Common myeloid progenitor, CD34-positive (primary cell): ENCODE results near the gene PABPC1L.

Experiments used
- CTCF ChIA-PET: fragments of 350-600 bp; sonication (Branson Sonifier 250); formaldehyde crosslinking; loops from one replicate; lab custom pipeline; 2021; ENCODE audit warnings: antibody characterized with exemption; lab: Charles Lee
- POLR2A ChIA-PET: fragments of 350-600 bp; sonication (Branson Sonifier 250); formaldehyde crosslinking; loops from one replicate; lab custom pipeline; 2021; ENCODE audit warnings: antibody characterized with exemption; lab: Charles Lee
- DNase-seq, 3 donors: peaks; one replicate each; pipeline versions ENCODE4 v3.0.0 to v3.0.0-alpha.2; 2013
- H3K27ac ChIP-seq, 2 experiments: 1 replicate in 1 of 2; 2 replicates in 1 of 2; pipeline ENCODE4 v1.7.0; 2013; ENCODE audit warnings: inconsistent platforms in 2 of 2, low read length in 2 of 2, mild to moderate bottlenecking in 2 of 2, low read depth in 1 of 2, moderate library complexity in 1 of 2; ENCODE audit not compliant: severe bottlenecking in 2 of 2, insufficient read depth in 1 of 2, poor library complexity in 1 of 2
- H3K27me3 ChIP-seq, 5 experiments: replicated peaks in 2 of 5; 1 replicate in 3 of 5; 2 replicates in 2 of 5; pipeline versions ENCODE4 v1.6.1 to v1.7.0; 2013; ENCODE audit warnings: low read length in 4 of 5, mild to moderate bottlenecking in 2 of 5, moderate library complexity in 2 of 5, inconsistent platforms in 1 of 5; ENCODE audit not compliant: insufficient read depth in 5 of 5, control insufficient read depth in 4 of 5
- H3K36me3 ChIP-seq, 4 experiments: 1 replicate in 2 of 4; 2 replicates in 2 of 4; pipeline versions ENCODE4 v1.6.1 to v1.7.0; 2013; ENCODE audit warnings: low read length in 3 of 4, control low read depth in 1 of 4, mild to moderate bottlenecking in 1 of 4; ENCODE audit not compliant: control insufficient read depth in 4 of 4, insufficient read depth in 4 of 4
- H3K4me1 ChIP-seq, 4 experiments: 1 replicate in 3 of 4; 2 replicates in 1 of 4; pipeline versions ENCODE4 v1.6.1 to v1.7.1; 2013; ENCODE audit warnings: low read length in 3 of 4, mild to moderate bottlenecking in 3 of 4, control low read depth in 1 of 4, inconsistent platforms in 1 of 4, moderate library complexity in 1 of 4; ENCODE audit not compliant: control insufficient read depth in 4 of 4, insufficient read depth in 4 of 4; ENCODE audit errors: control extremely low read depth in 1 of 4
- H3K4me3 ChIP-seq, 7 experiments: 1 replicate in 4 of 7; 2 replicates in 3 of 7; pipeline versions ENCODE4 v1.5.1 to v1.7.0; 2013; ENCODE audit warnings: mild to moderate bottlenecking in 7 of 7, low read length in 6 of 7, moderate library complexity in 6 of 7, inconsistent platforms in 2 of 7, low read depth in 2 of 7, control low read depth in 1 of 7; ENCODE audit not compliant: insufficient read depth in 4 of 7, control insufficient read depth in 1 of 7; ENCODE audit errors: extremely low read depth in 1 of 7
- H3K9me3 ChIP-seq, 5 experiments: 1 replicate in 4 of 5; 2 replicates in 1 of 5; pipeline versions ENCODE4 v1.6.1 to v1.7.1; 2013; ENCODE audit warnings: low read length in 4 of 5, mild to moderate bottlenecking in 2 of 5, inconsistent platforms in 1 of 5, low read depth in 1 of 5, moderate library complexity in 1 of 5; ENCODE audit not compliant: control insufficient read depth in 4 of 5, insufficient read depth in 2 of 5; ENCODE audit errors: control extremely low read depth in 1 of 5
- WGBS: methylation state at CpG from one replicate; pipeline ENCODE4 v1.1.5; 2013; ENCODE audit not compliant: insufficient coverage; 5-methylcytosine and 5-hydroxymethylcytosine counted together

Gene PABPC1L

DNA sequence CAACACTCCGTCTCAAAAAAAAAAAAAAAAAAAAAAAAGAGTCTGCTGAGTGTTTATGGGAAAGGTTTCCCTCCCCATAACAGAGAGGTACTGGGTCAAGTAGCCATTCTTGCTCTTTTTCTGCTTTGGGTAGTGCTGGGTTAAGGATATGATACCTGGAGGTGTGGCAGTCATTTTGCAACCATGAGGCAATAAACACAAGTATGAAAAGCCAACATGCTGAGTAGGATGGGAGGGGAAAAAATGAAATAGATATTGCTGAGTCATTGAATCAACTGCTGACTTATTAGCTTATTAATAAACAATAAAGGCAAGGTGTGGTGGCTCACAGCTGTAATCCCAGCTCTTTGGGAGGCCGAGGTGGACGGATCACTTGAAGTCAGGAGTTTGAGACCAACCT is 52.6 kb downstream of the PABPC1L start:
- Histone ChIP-seq H3K27me3 (no peaks in the 10 kb centered on the region), H3K36me3 (peaks cover 0 to 6% (median 3%) of the 10 kb centered on the region in 4 experiments), H3K27ac (no peak overlapping the region), H3K9me3 (no peaks in the 10 kb centered on the region), H3K4me3 (no peak overlapping the region), H3K4me1 (peaks cover 17 to 53% (median 31%) of the 10 kb centered on the region in 4 experiments)
- DNase-seq = peak in 1 of 3 donors; percentile 12
- ChIA-PET CTCF (interaction anchor here (1.2 kb wide), 1 partner anchor 134 kb away, joined by 3 read pairs; no protein-coding TSS in a partner anchor), POLR2A (no interaction called here)
- no CpG with 5 or more reads among the region's 3 CpGs for WGBS

DNA sequence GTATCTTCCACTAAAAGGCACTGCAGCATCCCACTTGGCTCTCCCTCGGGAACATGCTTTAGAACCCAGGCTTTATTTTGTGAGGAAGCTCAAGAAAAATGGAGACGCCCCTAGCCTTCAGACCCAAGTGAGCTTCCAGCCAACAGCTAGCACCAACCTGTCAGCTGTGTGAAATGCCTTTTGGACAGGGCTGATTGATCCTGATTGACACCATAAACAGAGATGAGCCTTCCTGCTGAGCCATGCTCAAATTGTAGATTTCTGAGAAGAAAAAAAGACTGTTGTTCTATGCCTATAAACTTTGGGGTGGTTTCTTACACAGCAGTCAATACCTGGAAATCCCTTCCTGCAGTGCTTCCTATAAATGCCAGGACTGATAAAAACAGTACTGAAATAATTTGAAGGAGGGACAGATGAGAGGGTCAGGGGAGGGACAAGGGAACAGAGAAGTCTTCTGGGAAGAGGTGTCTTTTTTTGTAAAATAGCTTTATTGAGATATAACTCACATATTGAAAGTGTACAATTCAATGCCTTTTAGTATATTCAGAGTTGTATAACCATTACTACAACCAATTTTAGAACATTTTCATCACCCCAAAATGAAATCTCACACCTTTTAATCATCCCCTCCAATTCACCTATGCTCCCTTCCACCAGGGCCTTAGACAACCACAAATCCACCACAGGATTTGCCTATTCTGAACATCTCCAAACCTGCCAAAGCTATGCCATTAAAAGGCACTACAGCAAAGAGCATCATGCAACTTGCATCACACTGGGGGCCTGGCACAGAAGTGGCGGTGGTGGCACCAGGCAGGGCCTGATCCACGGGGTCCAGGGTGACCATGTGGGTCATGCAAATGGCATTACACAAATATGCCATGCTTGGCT is 53.7 kb downstream of the PABPC1L start:
- H3K36me3 ChIP-seq = no peaks in the 10 kb centered on the region
- H3K4me3 ChIP-seq = no peak overlapping the region
- no peaks in the 10 kb centered on the region for H3K9me3 ChIP-seq
- H3K27me3 ChIP-seq = no peaks in the 10 kb centered on the region
- 97% methylated on average over 4 of the region's 4 CpGs for WGBS
- ChIA-PET CTCF (interaction anchor here (0.8 to 2.6 kb wide), 3 partner anchors 11 to 133 kb away, joined by 3 to 9 read pairs (median 4); no protein-coding TSS in a partner anchor), POLR2A (no interaction called here)
- no peak for DNase-seq
- H3K27ac ChIP-seq = no peak overlapping the region
- peaks cover 25 to 61% (median 40%) of the 10 kb centered on the region in 4 experiments for H3K4me1 ChIP-seq

DNA sequence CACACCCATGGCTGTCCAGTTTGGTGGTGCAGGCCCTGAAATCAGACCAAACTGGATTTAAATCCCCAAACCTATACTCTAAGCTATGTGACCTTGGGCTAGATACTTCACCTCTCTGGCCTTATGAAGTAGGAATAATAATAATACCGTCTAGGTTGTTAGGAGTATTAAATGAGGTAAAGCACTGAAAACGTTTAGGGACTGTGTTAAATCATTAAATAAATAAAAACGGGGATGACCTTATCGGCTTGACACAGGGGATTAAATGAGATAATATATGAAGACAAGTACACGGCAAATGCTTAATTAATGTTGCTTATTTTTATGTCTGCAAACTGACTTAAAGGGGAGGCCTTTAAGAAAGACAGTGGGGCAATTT is 55.8 kb downstream of the PABPC1L start:
- peaks cover 34 to 68% (median 44%) of the 10 kb centered on the region in 4 experiments for H3K4me1 ChIP-seq
- CTCF ChIA-PET = interaction anchor here (0.7 to 2.6 kb wide), 7 partner anchors 13 to 55 kb away, joined by 3 to 20 read pairs (median 8); no protein-coding TSS in a partner anchor
- H3K9me3 ChIP-seq = no peaks in the 10 kb centered on the region
- DNase-seq = no peak
- peak overlapping the region; percentile 74 to 98 (median 92) for H3K4me3 ChIP-seq
- WGBS = 71% methylated on average over 4 of the region's 5 CpGs
- peak overlapping the region; percentile 67 to 88 for H3K27ac ChIP-seq
- no peaks in the 10 kb centered on the region for H3K36me3 ChIP-seq
- H3K27me3 ChIP-seq = no peaks in the 10 kb centered on the region
- POLR2A ChIA-PET = interaction anchor here (1.3 kb wide), 1 partner anchor 37 kb away, joined by 4 read pairs; no protein-coding TSS in a partner anchor

DNA sequence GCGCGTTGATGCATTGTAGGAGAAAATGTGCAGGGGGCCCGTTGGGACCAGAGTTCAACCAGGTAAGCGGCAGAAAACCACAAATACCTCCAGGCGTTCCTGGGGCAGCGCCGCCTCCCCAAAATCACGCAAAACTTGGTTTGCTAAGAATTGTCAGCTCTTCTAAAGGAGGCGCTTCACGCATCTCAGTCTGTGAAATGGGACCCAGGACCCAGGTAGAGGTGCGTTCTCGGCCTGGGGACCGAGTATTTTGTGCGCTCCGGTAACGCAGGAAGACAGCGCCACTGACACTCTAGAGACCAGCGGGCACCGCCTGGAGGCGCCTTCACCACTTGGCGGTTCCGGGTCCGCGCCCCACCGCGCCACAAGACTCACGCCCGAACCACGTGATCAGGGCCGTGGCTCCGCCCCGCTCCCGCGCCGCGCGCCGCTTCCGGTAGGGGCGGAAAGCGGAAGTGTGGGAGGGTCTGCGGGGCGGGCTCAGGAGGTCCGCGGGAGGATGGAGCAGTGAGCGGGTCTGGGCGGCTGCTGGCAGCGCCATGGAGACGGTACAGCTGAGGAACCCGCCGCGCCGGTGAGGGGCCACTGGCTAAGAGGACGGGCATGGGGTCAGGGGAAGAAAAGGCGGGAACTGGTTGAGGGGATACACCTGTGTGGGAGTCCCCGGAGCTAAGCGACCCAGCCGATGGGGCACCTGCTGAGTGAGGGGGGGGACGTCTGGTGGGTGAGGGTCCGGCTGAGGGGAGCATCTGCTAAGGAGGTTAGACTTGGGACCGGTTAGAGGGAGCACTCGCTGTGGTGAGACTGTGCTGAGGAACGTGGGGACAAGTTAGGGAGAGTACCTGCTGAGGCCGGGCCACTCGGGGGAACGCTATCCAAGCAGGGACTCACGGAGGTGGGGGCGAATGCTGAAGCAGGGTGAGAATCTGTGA is 56.4 kb downstream of the PABPC1L start, which contains the start of gene STK4:
STK4 (plus strand) TSS at position 483 of the 932 bp plus-strand sequence; CDS start at position 540, 57 bp downstream.
- Histone ChIP-seq H3K4me1 (peaks cover 39 to 68% (median 48%) of the 10 kb centered on the region in 4 experiments), H3K4me3 (peak within 1 kb of the TSS; percentile 74 to 98 (median 92)), H3K27me3 (no peaks in the 10 kb centered on the region), H3K36me3 (no peaks in the 10 kb centered on the region), H3K9me3 (no peaks in the 10 kb centered on the region), H3K27ac (peak within 1 kb of the TSS; percentile 73 to 88)
- WGBS = under 1% methylated on average over 67 of the region's 68 CpGs
- POLR2A ChIA-PET = interaction anchor here (1.3 kb wide), 1 partner anchor 36 kb away, joined by 4 read pairs; no protein-coding TSS in a partner anchor
- peak; percentile 96 to 98 (median 98) for DNase-seq
- CTCF ChIA-PET = interaction anchor here (1.0 to 2.6 kb wide), 6 partner anchors 12 to 54 kb away, joined by 3 to 20 read pairs (median 6); no protein-coding TSS in a partner anchor

DNA sequence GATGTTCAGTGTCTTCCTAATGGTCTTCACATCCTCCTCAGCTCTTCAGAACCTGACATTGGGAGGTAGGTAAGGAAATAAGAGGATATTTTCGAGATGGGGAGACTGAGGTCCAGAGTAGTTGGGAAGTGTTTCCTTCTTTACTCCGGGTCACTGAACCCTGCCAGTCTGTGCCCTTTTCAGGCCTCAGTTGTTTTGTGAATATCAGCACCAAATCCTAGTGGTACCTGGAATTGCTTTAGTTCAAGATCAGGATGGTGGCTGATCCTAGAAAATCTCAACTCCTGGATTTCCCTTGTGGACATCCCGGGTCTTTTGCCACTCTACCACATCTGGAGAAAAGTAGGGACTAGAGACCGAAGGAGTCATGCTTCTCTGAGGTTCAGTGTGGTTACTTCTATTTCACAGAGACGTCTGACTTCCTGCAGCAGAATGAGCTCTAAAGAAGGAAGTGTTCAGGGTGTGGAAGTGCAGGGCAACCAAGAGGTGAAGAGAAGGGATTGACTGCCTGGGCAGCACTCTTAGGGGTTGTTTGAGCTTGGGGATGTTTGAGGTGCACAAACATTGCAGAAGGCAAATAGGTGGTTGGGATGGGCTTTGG is 57.4 kb downstream of the PABPC1L start:
- 7% methylated on average over 3 of the region's 5 CpGs for WGBS
- no peaks in the 10 kb centered on the region for H3K27me3 ChIP-seq
- peak overlapping the region; percentile 73 to 88 for H3K27ac ChIP-seq
- peak; percentile 46 to 85 (median 79) for DNase-seq
- ChIA-PET CTCF (interaction anchor here (0.6 to 2.5 kb wide), 5 partner anchors 11 to 53 kb away, joined by 3 to 20 read pairs (median 3); no protein-coding TSS in a partner anchor), POLR2A (interaction anchor here (0.7 kb wide), 1 partner anchor 12 kb away, joined by 3 read pairs; no protein-coding TSS in a partner anchor)
- no peaks in the 10 kb centered on the region for H3K9me3 ChIP-seq
- H3K4me1 ChIP-seq = peaks cover 48 to 67% (median 57%) of the 10 kb centered on the region in 4 experiments
- peaks cover 0 to 4% (median 1%) of the 10 kb centered on the region in 4 experiments for H3K36me3 ChIP-seq
- H3K4me3 ChIP-seq = peak overlapping the region; percentile 74 to 98 (median 92)
